PC-9 (cell line): ENCODE results near the gene FGD2. TPM values are rescaled to one million over a fixed set of nuclear protein-coding genes. Genes with fewer than 3 reads are reported as not detected.
"Not testable (repeated sequence)": the region's sequence is repeated elsewhere in the genome, so short reads cannot be mapped to it uniquely, and the experiment has no call there.

Experiments
- BruUV-seq: library from RNA; stranded (reverse); fragments of 400-500 nt; replicated peaks from 2 replicates; lab custom pipeline; 2021; lab: Mats Ljungman, UMichigan
- CTCF ChIA-PET: fragments of 300-600 bp; sonication (Branson Sonifier 250); formaldehyde crosslinking; loops from one replicate; lab custom pipeline; 2022; ENCODE audit warnings: antibody characterized with exemption; lab: Charles Lee
- POLR2A ChIA-PET: fragments of 300-600 bp; sonication (Branson Sonifier 250); formaldehyde crosslinking; loops from one replicate; lab custom pipeline; 2022; ENCODE audit warnings: antibody characterized with exemption; ENCODE audit not compliant: unreplicated experiment; lab: Charles Lee
- DNase-seq, 2 experiments: peaks; one replicate each; pipeline versions ENCODE4 v3.0.0 to v3.0.0-alpha.2; 2015 to 2022; ENCODE audit warnings: mixed read lengths in 1 of 2
- H2AFZ ChIP-seq: fragments of 200-600 bp; sonication (generic); 2 replicates; pipeline ENCODE4 v1.8.1; 2017; ENCODE audit warnings: antibody characterized with exemption
- H3F3A ChIP-seq: fragments of 200-600 bp; sonication (generic); 2 replicates; pipeline ENCODE4 v1.8.1; 2017; ENCODE audit warnings: antibody characterized with exemption, mild to moderate bottlenecking, low read depth; ENCODE audit not compliant: insufficient read depth
- H3K27ac ChIP-seq: fragments of 200-600 bp; sonication (generic); 2 replicates; pipeline ENCODE4 v1.6.1; 2016; ENCODE audit warnings: mixed run types
- H3K27me3 ChIP-seq: fragments of 200-600 bp; sonication (generic); 2 replicates; pipeline ENCODE4 v1.6.1; 2016; ENCODE audit warnings: low read depth, mixed run types; ENCODE audit not compliant: insufficient read depth
- H3K36me3 ChIP-seq: fragments of 200-600 bp; sonication (generic); 2 replicates; pipeline ENCODE4 v1.6.1; 2016; ENCODE audit warnings: low read depth, mixed run types
- H3K4me1 ChIP-seq: fragments of 200-600 bp; sonication (generic); replicated peaks from 2 replicates; pipeline ENCODE4 v1.6.1; 2016; ENCODE audit warnings: mixed run types; ENCODE audit not compliant: insufficient read depth
- H3K4me2 ChIP-seq: fragments of 200-600 bp; sonication (generic); 2 replicates; pipeline ENCODE4 v1.6.1; 2017; ENCODE audit warnings: mixed run types
- H3K4me3 ChIP-seq: fragments of 200-600 bp; sonication (generic); 2 replicates; pipeline ENCODE4 v1.6.1; 2016; ENCODE audit warnings: mixed run types
- H3K79me2 ChIP-seq: fragments of 200-600 bp; sonication (generic); 2 replicates; pipeline ENCODE4 v1.6.1; 2017; ENCODE audit warnings: low read depth, mixed run types
- H3K9me2 ChIP-seq: fragments of 200-600 bp; sonication (generic); 2 replicates; pipeline ENCODE4 v1.8.1; 2017; ENCODE audit warnings: mild to moderate bottlenecking; ENCODE audit not compliant: insufficient read depth
- H3K9me3 ChIP-seq: fragments of 200-600 bp; sonication (generic); 2 replicates; pipeline ENCODE4 v1.8.1; 2016; ENCODE audit warnings: low read depth; ENCODE audit not compliant: insufficient read depth
- H4K20me1 ChIP-seq: fragments of 200-600 bp; sonication (generic); 2 replicates; pipeline ENCODE4 v1.8.1; 2017; ENCODE audit not compliant: insufficient read depth
- CTCF ChIP-seq: fragments of 200-600 bp; sonication (generic); conservative IDR thresholded peaks from 2 replicates; pipeline ENCODE4 v1.6.1; 2017; ENCODE audit warnings: mixed run types, antibody characterized with exemption, mild to moderate bottlenecking, moderate library complexity
- EZH2 ChIP-seq: fragments of 200-600 bp; sonication (generic); IDR thresholded peaks from 2 replicates; pipeline ENCODE4 v1.8.0; 2017; ENCODE audit warnings: antibody characterized with exemption, low read depth
- intact Hi-C: fragments of 100-400 bp; cut with micrococcal nuclease; formaldehyde crosslinking; loops from one replicate; pipeline ENCODE4 v1.10.0; 2022; ENCODE audit not compliant: unreplicated experiment
- total RNA-seq: library from RNA; stranded (reverse); gene quantifications from 2 replicates; pipeline ENCODE4 v1.2.3, GENCODE V29; 2021

The FGD2 gene
- total RNA-seq, 1 experiment from 2014 or later, result 0.50 TPM

GRCh38 chr6:37041521-37041920 is 36.1 kb downstream of the FGD2 start:
- no peaks in the 10 kb centered on the region for H4K20me1 ChIP-seq
- H3K79me2 ChIP-seq, result no peaks in the 10 kb centered on the region
- no peak for DNase-seq
- H3K4me2 ChIP-seq, result no peak overlapping the region
- intact Hi-C loops, result no loop called here
- no peaks in the 10 kb centered on the region for H3K4me1 ChIP-seq
- no TSS peak for BruUV-seq
- no peak overlapping the region for H2AFZ ChIP-seq
- H3K36me3 ChIP-seq, result no peaks in the 10 kb centered on the region
- no peak overlapping the region for H3K4me3 ChIP-seq
- H3K9me2 ChIP-seq, result no peaks in the 10 kb centered on the region
- CTCF ChIA-PET, result no interaction called here
- H3K27ac ChIP-seq, result no peak overlapping the region
- TF ChIP-seq CTCF (no peak), EZH2 (no peak)
- H3K9me3 ChIP-seq, result no peaks in the 10 kb centered on the region
- POLR2A ChIA-PET, result no interaction called here
- no peaks in the 10 kb centered on the region for H3F3A ChIP-seq
- H3K27me3 ChIP-seq, result no peaks in the 10 kb centered on the region

- Histone ChIP-seq H3K9me3 (no peaks in the 10 kb centered on the region), H4K20me1 (no peaks in the 10 kb centered on the region), H2AFZ (no peak overlapping the region), H3K4me3 (no peak overlapping the region), H3K4me1 (no peaks in the 10 kb centered on the region), H3K9me2 (no peaks in the 10 kb centered on the region), H3K79me2 (no peaks in the 10 kb centered on the region), H3F3A (no peaks in the 10 kb centered on the region), H3K36me3 (no peaks in the 10 kb centered on the region), H3K4me2 (no peak overlapping the region), H3K27ac (no peak overlapping the region), H3K27me3 (no peaks in the 10 kb centered on the region)
- CTCF ChIA-PET, result no interaction called here
- intact Hi-C loops, result no loop called here
- TF ChIP-seq CTCF, result no peak
- no peak for TF ChIP-seq EZH2
- BruUV-seq, result no TSS peak
- DNase-seq, result no peak
- POLR2A ChIA-PET, result no interaction called here
These were observed 36.7 kb downstream of the FGD2 start for GRCh38 chr6:37042150-37042549.

GRCh38 chr6:37043091-37043490 is 37.6 kb downstream of the FGD2 start:
- not testable (repeated sequence) for BruUV-seq

GRCh38 chr6:37047346-37047688 is 41.9 kb downstream of the FGD2 start:
- POLR2A ChIA-PET, result no interaction called here
- H4K20me1 ChIP-seq, result no peaks in the 10 kb centered on the region
- DNase-seq, result no peak
- no peaks in the 10 kb centered on the region for H3K79me2 ChIP-seq
- no peaks in the 10 kb centered on the region for H3K36me3 ChIP-seq
- no peak for TF ChIP-seq EZH2
- no peak for TF ChIP-seq CTCF
- H3K4me3 ChIP-seq, result no peak overlapping the region
- no peak overlapping the region for H3K4me2 ChIP-seq
- CTCF ChIA-PET, result no interaction called here
- no peaks in the 10 kb centered on the region for H3K27me3 ChIP-seq
- H2AFZ ChIP-seq, result no peak overlapping the region
- 0 out of 2 replicates have a peak, but pooled peaks cover 4% of the 10 kb centered on the region for H3F3A ChIP-seq
- no peaks in the 10 kb centered on the region for H3K9me3 ChIP-seq
- H3K27ac ChIP-seq, result no peak overlapping the region
- intact Hi-C loops, result no loop called here
- no peaks in the 10 kb centered on the region for H3K9me2 ChIP-seq
- no TSS peak for BruUV-seq
- H3K4me1 ChIP-seq, result peaks cover 17% of the 10 kb centered on the region

More at GRCh38 chr6:37043091-37043490, 37.6 kb downstream of the FGD2 start:
- POLR2A ChIA-PET, H3K4me2 ChIP-seq, intact Hi-C loops, H3F3A ChIP-seq, H3K4me3 ChIP-seq, H3K79me2 ChIP-seq, H3K27ac ChIP-seq, H4K20me1 ChIP-seq, H3K9me3 ChIP-seq, DNase-seq, H3K36me3 ChIP-seq, H3K27me3 ChIP-seq, CTCF ChIA-PET, H3K9me2 ChIP-seq, H2AFZ ChIP-seq, H3K4me1 ChIP-seq: not testable (repeated sequence)
